Smooth muscle cell (in vitro differentiated cells): ENCODE measurements around the gene RAD18. TPM values are rescaled to one million over a fixed set of nuclear protein-coding genes. Genes with fewer than 3 reads are reported as not detected.

Experiments
- DNase-seq: peaks from one replicate; lab custom pipeline; 2025; ENCODE audit not compliant: unreplicated experiment; lab: John Stamatoyannopoulos, UW
- H2AFZ ChIP-seq: fragments of 200-600 bp; sonication (generic); 2 replicates; pipeline ENCODE4 v1.6.0; 2016; ENCODE audit warnings: antibody characterized with exemption, low read depth, mild to moderate bottlenecking
- H3F3A ChIP-seq: fragments of 200-600 bp; sonication (generic); 2 replicates; pipeline ENCODE4 v1.6.0; 2017; ENCODE audit warnings: antibody characterized with exemption, low read depth
- H3K27ac ChIP-seq: fragments of 200-600 bp; sonication (generic); 2 replicates; pipeline ENCODE4 v1.5.1; 2016; ENCODE audit warnings: low read depth, mild to moderate bottlenecking
- H3K27me3 ChIP-seq: fragments of 200-600 bp; sonication (generic); 2 replicates; pipeline ENCODE4 v1.6.1; 2016; ENCODE audit warnings: low read depth, mild to moderate bottlenecking
- H3K36me3 ChIP-seq: fragments of 200-600 bp; sonication (generic); 2 replicates; pipeline ENCODE4 v1.5.1; 2016; ENCODE audit warnings: low read depth
- H3K4me1 ChIP-seq: fragments of 200-600 bp; sonication (generic); 2 replicates; pipeline ENCODE4 v1.5.1; 2016; ENCODE audit warnings: low read depth
- H3K4me2 ChIP-seq: fragments of 200-600 bp; sonication (generic); 2 replicates; pipeline ENCODE4 v1.6.0; 2016; ENCODE audit warnings: mild to moderate bottlenecking
- H3K4me3 ChIP-seq: fragments of 200-600 bp; sonication (generic); 2 replicates; pipeline ENCODE4 v1.5.1; 2016; ENCODE audit warnings: mild to moderate bottlenecking
- H3K79me2 ChIP-seq: fragments of 200-600 bp; sonication (generic); 2 replicates; pipeline ENCODE4 v1.6.0; 2016; ENCODE audit warnings: low read depth, mild to moderate bottlenecking
- H3K9ac ChIP-seq: fragments of 200-600 bp; sonication (generic); 2 replicates; pipeline ENCODE4 v1.6.0; 2016; ENCODE audit warnings: low read depth
- H3K9me3 ChIP-seq: fragments of 200-600 bp; sonication (generic); replicated peaks from 2 replicates; pipeline ENCODE4 v1.5.1; 2016; ENCODE audit warnings: low read depth
- H4K20me1 ChIP-seq: fragments of 200-600 bp; sonication (generic); 2 replicates; pipeline ENCODE4 v1.6.0; 2016; ENCODE audit warnings: low read depth
- WGBS: methylation state at CpG from one replicate; pipeline ENCODE4 v1.1.7; 2016; ENCODE audit warnings: low lambda C conversion rate; 5-methylcytosine and 5-hydroxymethylcytosine counted together
- polyA plus RNA-seq: library from polyadenylated mRNA; unstranded; fragments of >200 nt; fragmentation: Nextera tagmentation; extraction: Ambion mirVana; gene quantifications from 2 replicates; pipeline ENCODE4 v1.2.1, GENCODE V29; 2016
- total RNA-seq: library from RNA; depleted of rRNA; stranded (reverse); fragments of >200 nt; gene quantifications from 2 replicates; pipeline ENCODE4 v1.2.3, GENCODE V29; 2014
- TF ChIP-seq, protein P1 (sequence below): fragments of 200-600 bp; sonication (generic); IDR thresholded peaks from 2 replicates; pipeline ENCODE4 v1.5.1; 2017; ENCODE audit warnings: borderline replicate concordance, mild to moderate bottlenecking, antibody characterized with exemption; ENCODE audit not compliant: insufficient read depth, poor library complexity, severe bottlenecking

Gene RAD18
- total and polyA plus RNA-seq, 2 experiments from 2014 or later: 8.9 to 16.0 TPM

DNA sequence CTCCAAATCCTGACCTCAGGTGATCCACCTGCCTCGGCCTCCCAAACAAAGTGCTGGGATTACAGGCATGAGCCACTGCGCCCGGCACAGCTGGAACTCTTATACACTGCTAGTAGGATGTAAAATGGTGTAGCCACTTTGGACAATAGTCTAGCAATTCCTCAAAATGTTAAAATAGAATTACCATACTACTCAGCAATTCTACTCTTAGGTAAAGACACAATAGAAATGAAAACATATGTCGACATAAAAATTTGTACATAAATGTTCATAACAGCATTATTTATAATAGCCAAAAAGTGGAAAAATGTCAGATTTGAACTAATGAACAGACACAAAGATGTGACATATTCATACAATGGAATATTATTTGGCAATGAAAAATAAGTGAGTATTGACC is 33.4 kb downstream of the RAD18 start:
- no peaks in the 10 kb centered on the region for H3F3A ChIP-seq
- no peak overlapping the region for H3K27ac ChIP-seq
- H3K9ac ChIP-seq: no peak overlapping the region
- H3K79me2 ChIP-seq: no peaks in the 10 kb centered on the region
- WGBS: 75% methylated on average over 4 of the region's 4 CpGs
- no peaks in the 10 kb centered on the region for H3K9me3 ChIP-seq
- no peak overlapping the region for H3K4me2 ChIP-seq
- no peak for DNase-seq
- TF ChIP-seq, protein P1, sequence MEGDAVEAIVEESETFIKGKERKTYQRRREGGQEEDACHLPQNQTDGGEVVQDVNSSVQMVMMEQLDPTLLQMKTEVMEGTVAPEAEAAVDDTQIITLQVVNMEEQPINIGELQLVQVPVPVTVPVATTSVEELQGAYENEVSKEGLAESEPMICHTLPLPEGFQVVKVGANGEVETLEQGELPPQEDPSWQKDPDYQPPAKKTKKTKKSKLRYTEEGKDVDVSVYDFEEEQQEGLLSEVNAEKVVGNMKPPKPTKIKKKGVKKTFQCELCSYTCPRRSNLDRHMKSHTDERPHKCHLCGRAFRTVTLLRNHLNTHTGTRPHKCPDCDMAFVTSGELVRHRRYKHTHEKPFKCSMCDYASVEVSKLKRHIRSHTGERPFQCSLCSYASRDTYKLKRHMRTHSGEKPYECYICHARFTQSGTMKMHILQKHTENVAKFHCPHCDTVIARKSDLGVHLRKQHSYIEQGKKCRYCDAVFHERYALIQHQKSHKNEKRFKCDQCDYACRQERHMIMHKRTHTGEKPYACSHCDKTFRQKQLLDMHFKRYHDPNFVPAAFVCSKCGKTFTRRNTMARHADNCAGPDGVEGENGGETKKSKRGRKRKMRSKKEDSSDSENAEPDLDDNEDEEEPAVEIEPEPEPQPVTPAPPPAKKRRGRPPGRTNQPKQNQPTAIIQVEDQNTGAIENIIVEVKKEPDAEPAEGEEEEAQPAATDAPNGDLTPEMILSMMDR: no peak
- no peaks in the 10 kb centered on the region for H3K27me3 ChIP-seq
- H4K20me1 ChIP-seq: no peaks in the 10 kb centered on the region
- H3K4me1 ChIP-seq: no peaks in the 10 kb centered on the region
- H3K4me3 ChIP-seq: no peak overlapping the region
- no peaks in the 10 kb centered on the region for H3K36me3 ChIP-seq
- no peak overlapping the region for H2AFZ ChIP-seq

GRCh38 chr3:8914491-8914890 is 48.8 kb downstream of the RAD18 start:
- Histone ChIP-seq H3F3A (no peaks in the 10 kb centered on the region), H2AFZ (no peak overlapping the region), H3K36me3 (peaks cover 6% of the 10 kb centered on the region), H3K79me2 (no peaks in the 10 kb centered on the region), H3K4me2 (no peak overlapping the region), H3K27ac (no peak overlapping the region), H3K4me1 (no peaks in the 10 kb centered on the region), H3K9ac (no peak overlapping the region), H4K20me1 (no peaks in the 10 kb centered on the region), H3K27me3 (no peaks in the 10 kb centered on the region), H3K4me3 (no peak overlapping the region), H3K9me3 (no peaks in the 10 kb centered on the region)
- TF ChIP-seq, protein P1: no peak
- DNase-seq: no peak
- 96% methylated on average over 4 of the region's 4 CpGs for WGBS

GRCh38 chr3:8911781-8912180 is 51.5 kb downstream of the RAD18 start:
- H3K4me3 ChIP-seq: no peak overlapping the region
- no peak overlapping the region for H3K9ac ChIP-seq
- no peaks in the 10 kb centered on the region for H3F3A ChIP-seq
- H2AFZ ChIP-seq: no peak overlapping the region
- H3K79me2 ChIP-seq: no peaks in the 10 kb centered on the region
- H3K9me3 ChIP-seq: no peaks in the 10 kb centered on the region
- no peak overlapping the region for H3K4me2 ChIP-seq
- H4K20me1 ChIP-seq: no peaks in the 10 kb centered on the region
- TF ChIP-seq, protein P1: no peak
- peaks cover 6% of the 10 kb centered on the region for H3K36me3 ChIP-seq
- H3K4me1 ChIP-seq: no peaks in the 10 kb centered on the region
- DNase-seq: no peak
- H3K27me3 ChIP-seq: no peaks in the 10 kb centered on the region
- H3K27ac ChIP-seq: no peak overlapping the region
- 61% methylated on average over 2 of the region's 2 CpGs for WGBS

DNA sequence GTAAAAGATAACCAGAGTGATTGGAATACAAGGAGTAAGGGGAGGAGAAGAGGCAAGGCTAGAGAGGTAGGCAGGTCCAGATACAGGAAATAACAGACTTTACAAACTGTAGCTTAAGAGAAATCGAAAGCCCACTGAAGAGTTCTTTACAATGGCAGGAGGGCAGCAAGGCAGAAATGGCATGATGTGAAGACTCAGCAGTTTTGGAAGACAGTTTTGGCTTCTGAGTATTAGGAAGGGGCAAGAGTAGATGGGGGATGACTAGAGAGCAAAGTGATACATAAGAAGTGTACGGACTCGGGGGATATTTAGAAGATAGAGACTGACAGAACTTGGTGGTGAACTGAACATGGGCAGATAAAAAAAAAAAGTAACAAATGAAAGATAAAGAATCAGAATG is 54.1 kb downstream of the RAD18 start:
- no peak overlapping the region for H2AFZ ChIP-seq
- no peaks in the 10 kb centered on the region for H3K4me1 ChIP-seq
- no peaks in the 10 kb centered on the region for H4K20me1 ChIP-seq
- no peaks in the 10 kb centered on the region for H3K9me3 ChIP-seq
- H3K27ac ChIP-seq: no peak overlapping the region
- no peaks in the 10 kb centered on the region for H3K79me2 ChIP-seq
- no peak overlapping the region for H3K4me2 ChIP-seq
- H3F3A ChIP-seq: no peaks in the 10 kb centered on the region
- no peak for DNase-seq
- H3K27me3 ChIP-seq: no peaks in the 10 kb centered on the region
- peaks cover 6% of the 10 kb centered on the region for H3K36me3 ChIP-seq
- H3K4me3 ChIP-seq: no peak overlapping the region
- 100% methylated on average over 3 of the region's 3 CpGs for WGBS
- TF ChIP-seq, protein P1: no peak
- H3K9ac ChIP-seq: no peak overlapping the region
